DOHH2 (cell line): ENCODE measurements around the gene NIM1K.

Experiments used
- H3F3A ChIP-seq: fragments of 200-600 bp; sonication (generic), shearing (Covaris generic); 2 replicates; pipeline ENCODE4 v1.6.0; 2016; ENCODE audit warnings: antibody characterized with exemption, mild to moderate bottlenecking; ENCODE audit not compliant: control insufficient read depth, insufficient read depth
- H3K27ac ChIP-seq: fragments of 200-600 bp; sonication (generic); 2 replicates; pipeline ENCODE4 v1.5.1; 2014; ENCODE audit warnings: low read depth, mild to moderate bottlenecking, low read length, moderate library complexity
- H3K27me3 ChIP-seq: fragments of 200-600 bp; sonication (generic); 2 replicates; pipeline ENCODE4 v1.6.1; 2014; ENCODE audit warnings: mild to moderate bottlenecking, low read length, mixed read lengths; ENCODE audit not compliant: control insufficient read depth
- H3K36me3 ChIP-seq: fragments of 200-600 bp; sonication (generic); 2 replicates; pipeline ENCODE4 v1.6.1; 2014; ENCODE audit warnings: mild to moderate bottlenecking, low read length, moderate library complexity, mixed read lengths; ENCODE audit not compliant: control insufficient read depth
- H3K4me1 ChIP-seq: fragments of 200-600 bp; sonication (generic); 2 replicates; pipeline ENCODE4 v1.6.1; 2014; ENCODE audit warnings: mild to moderate bottlenecking, low read length, mixed read lengths; ENCODE audit not compliant: control insufficient read depth
- H3K4me2 ChIP-seq: fragments of 200-600 bp; sonication (generic); 2 replicates; pipeline ENCODE4 v1.6.0; 2014; ENCODE audit warnings: mild to moderate bottlenecking, low read length, moderate library complexity
- H3K4me3 ChIP-seq: fragments of 200-600 bp; sonication (generic); 2 replicates; pipeline ENCODE4 v1.5.1; 2014; ENCODE audit warnings: mild to moderate bottlenecking, low read length, mixed read lengths
- H3K79me2 ChIP-seq: fragments of 200-600 bp; sonication (generic); 2 replicates; pipeline ENCODE4 v1.6.1; 2014; ENCODE audit warnings: mild to moderate bottlenecking, low read length, mixed read lengths; ENCODE audit not compliant: control insufficient read depth
- H3K9me2 ChIP-seq: fragments of 200-600 bp; sonication (generic); replicated peaks from 2 replicates; pipeline ENCODE4 v1.6.1; 2014; ENCODE audit warnings: mild to moderate bottlenecking, low read length, mixed read lengths; ENCODE audit not compliant: control insufficient read depth
- H3K9me3 ChIP-seq: fragments of 200-600 bp; sonication (generic); 2 replicates; pipeline ENCODE4 v1.6.1; 2014; ENCODE audit warnings: antibody characterized with exemption, low read length, mixed read lengths; ENCODE audit not compliant: control insufficient read depth, insufficient read depth
- H4K20me1 ChIP-seq: fragments of 200-600 bp; sonication (generic); 2 replicates; pipeline ENCODE4 v1.6.0; 2014; ENCODE audit warnings: low read depth, mild to moderate bottlenecking, antibody characterized with exemption, low read length, moderate library complexity; ENCODE audit not compliant: control insufficient read depth, insufficient read depth
- EZH2phosphoT487 ChIP-seq: fragments of 200-600 bp; sonication (generic); IDR thresholded peaks from 2 replicates; pipeline ENCODE4 v1.6.1; 2017; ENCODE audit warnings: borderline replicate concordance, mild to moderate bottlenecking, antibody characterized with exemption, low read length, moderate library complexity, mixed read lengths
- TF ChIP-seq, protein P1 (sequence below): fragments of 200-600 bp; sonication (generic); IDR thresholded peaks from one replicate; pipeline ENCODE4 v1.5.1; 2014; ENCODE audit warnings: antibody characterized with exemption, mild to moderate bottlenecking, low read depth, low read length; ENCODE audit not compliant: poor library complexity, severe bottlenecking

Gene NIM1K

DNA sequence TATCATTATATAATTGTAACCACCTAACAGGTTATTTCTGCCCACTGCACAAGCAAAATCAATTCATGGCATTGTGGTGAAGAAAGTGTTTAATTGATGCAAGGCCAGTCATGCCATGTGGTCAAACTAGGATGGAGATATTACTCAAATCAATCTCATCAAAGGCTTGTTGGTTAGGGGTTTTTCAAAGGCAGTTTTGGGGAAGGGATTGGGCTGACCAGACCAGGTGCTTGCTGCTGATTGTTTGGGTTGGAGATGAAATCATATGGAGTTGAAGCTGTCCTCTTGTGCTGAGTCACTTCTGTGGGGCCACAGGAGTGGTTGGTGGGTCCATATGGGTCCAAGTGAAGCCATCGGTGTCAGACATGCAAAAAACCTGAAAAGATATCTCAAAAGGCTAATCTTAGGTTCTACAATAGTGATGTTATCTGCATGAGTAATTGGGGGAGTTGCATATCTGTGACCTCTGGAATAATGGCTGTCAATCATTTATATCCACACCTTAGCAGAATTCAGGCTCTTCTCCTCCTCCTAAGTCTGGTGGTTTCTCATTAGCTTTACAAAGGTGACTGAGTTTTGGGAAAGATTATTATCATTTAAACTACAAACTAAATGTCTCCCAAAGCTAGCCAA lies 76.3 kb downstream of the NIM1K start:
- H3K4me1 ChIP-seq, result no peaks in the 10 kb centered on the region
- H3K36me3 ChIP-seq, result no peaks in the 10 kb centered on the region
- TF ChIP-seq EZH2phosphoT487, result no peak
- TF ChIP-seq, protein P1, sequence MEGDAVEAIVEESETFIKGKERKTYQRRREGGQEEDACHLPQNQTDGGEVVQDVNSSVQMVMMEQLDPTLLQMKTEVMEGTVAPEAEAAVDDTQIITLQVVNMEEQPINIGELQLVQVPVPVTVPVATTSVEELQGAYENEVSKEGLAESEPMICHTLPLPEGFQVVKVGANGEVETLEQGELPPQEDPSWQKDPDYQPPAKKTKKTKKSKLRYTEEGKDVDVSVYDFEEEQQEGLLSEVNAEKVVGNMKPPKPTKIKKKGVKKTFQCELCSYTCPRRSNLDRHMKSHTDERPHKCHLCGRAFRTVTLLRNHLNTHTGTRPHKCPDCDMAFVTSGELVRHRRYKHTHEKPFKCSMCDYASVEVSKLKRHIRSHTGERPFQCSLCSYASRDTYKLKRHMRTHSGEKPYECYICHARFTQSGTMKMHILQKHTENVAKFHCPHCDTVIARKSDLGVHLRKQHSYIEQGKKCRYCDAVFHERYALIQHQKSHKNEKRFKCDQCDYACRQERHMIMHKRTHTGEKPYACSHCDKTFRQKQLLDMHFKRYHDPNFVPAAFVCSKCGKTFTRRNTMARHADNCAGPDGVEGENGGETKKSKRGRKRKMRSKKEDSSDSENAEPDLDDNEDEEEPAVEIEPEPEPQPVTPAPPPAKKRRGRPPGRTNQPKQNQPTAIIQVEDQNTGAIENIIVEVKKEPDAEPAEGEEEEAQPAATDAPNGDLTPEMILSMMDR, result no peak
- H3K79me2 ChIP-seq, result no peaks in the 10 kb centered on the region
- no peak overlapping the region for H3K4me3 ChIP-seq
- H3F3A ChIP-seq, result no peaks in the 10 kb centered on the region
- H3K9me3 ChIP-seq, result no peaks in the 10 kb centered on the region
- peaks cover 21% of the 10 kb centered on the region for H3K27me3 ChIP-seq
- no peaks in the 10 kb centered on the region for H3K9me2 ChIP-seq
- H3K4me2 ChIP-seq, result no peak overlapping the region
- no peaks in the 10 kb centered on the region for H4K20me1 ChIP-seq
- no peak overlapping the region for H3K27ac ChIP-seq

GRCh38 chr5:43270645-43271044 lies 78.6 kb downstream of the NIM1K start:
- TF ChIP-seq, protein P1, result no peak
- TF ChIP-seq EZH2phosphoT487, result no peak
- Histone ChIP-seq H3K27ac (no peak overlapping the region), H3K4me3 (no peak overlapping the region), H4K20me1 (no peaks in the 10 kb centered on the region), H3K9me3 (no peaks in the 10 kb centered on the region), H3K4me2 (no peak overlapping the region), H3K79me2 (no peaks in the 10 kb centered on the region), H3K4me1 (no peaks in the 10 kb centered on the region), H3K9me2 (no peaks in the 10 kb centered on the region), H3K27me3 (peaks cover 37% of the 10 kb centered on the region), H3K36me3 (no peaks in the 10 kb centered on the region), H3F3A (no peaks in the 10 kb centered on the region)

DNA sequence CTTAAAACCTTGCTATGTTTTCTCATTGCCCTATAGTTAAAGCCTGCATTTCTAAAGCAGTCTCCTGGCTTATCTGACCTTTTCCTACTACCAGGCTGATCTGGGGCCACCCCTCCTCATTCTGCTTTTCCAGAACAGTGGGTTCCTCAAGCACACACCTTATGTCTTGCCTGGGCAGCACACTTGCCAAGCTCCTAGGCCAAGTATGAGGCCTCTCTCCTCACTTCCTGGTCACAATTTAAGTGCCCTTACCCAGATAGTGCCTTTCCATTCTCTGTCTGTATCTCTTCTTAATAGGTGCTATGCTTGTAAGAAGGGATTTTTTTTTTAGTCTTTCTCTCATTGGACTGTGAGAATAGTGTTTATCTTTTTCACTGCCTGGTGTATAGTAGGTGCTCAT lies 81.5 kb downstream of the NIM1K start:
- H3K36me3 ChIP-seq, result no peaks in the 10 kb centered on the region
- peaks cover 41% of the 10 kb centered on the region for H3K27me3 ChIP-seq
- no peaks in the 10 kb centered on the region for H3K9me3 ChIP-seq
- no peaks in the 10 kb centered on the region for H3K9me2 ChIP-seq
- H3F3A ChIP-seq, result no peaks in the 10 kb centered on the region
- no peaks in the 10 kb centered on the region for H4K20me1 ChIP-seq
- H3K27ac ChIP-seq, result no peak overlapping the region
- no peak overlapping the region for H3K4me3 ChIP-seq
- TF ChIP-seq, protein P1, result no peak
- TF ChIP-seq EZH2phosphoT487, result no peak
- H3K4me1 ChIP-seq, result no peaks in the 10 kb centered on the region
- no peaks in the 10 kb centered on the region for H3K79me2 ChIP-seq
- H3K4me2 ChIP-seq, result no peak overlapping the region
